ENCODE results near the gene OR2T3.
"Not testable (repeated sequence)": the region's sequence is repeated elsewhere in the genome, so short reads cannot be mapped to it uniquely, and the experiment has no call there.

DNA sequence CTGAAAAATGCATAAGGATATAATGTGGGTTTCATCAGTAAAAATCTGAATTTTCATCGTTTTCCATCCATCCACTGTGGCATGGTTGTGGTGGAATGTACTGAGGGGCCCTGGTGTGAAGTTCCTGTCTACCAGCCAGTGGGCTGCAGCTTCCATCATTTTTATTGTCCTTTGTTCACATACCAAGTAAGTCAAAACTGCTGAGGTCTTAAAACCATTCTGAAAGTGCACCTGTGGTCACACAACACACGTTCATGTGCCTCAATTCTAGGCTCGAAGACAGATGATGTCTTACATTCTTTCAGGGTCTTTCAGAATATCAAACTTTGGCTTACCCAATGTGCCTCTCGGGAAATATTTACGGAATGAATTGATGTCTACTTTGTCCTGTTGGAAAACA is 33.9 kb upstream of the OR2T3 start:
- TF ChIP-seq, protein P1, sequence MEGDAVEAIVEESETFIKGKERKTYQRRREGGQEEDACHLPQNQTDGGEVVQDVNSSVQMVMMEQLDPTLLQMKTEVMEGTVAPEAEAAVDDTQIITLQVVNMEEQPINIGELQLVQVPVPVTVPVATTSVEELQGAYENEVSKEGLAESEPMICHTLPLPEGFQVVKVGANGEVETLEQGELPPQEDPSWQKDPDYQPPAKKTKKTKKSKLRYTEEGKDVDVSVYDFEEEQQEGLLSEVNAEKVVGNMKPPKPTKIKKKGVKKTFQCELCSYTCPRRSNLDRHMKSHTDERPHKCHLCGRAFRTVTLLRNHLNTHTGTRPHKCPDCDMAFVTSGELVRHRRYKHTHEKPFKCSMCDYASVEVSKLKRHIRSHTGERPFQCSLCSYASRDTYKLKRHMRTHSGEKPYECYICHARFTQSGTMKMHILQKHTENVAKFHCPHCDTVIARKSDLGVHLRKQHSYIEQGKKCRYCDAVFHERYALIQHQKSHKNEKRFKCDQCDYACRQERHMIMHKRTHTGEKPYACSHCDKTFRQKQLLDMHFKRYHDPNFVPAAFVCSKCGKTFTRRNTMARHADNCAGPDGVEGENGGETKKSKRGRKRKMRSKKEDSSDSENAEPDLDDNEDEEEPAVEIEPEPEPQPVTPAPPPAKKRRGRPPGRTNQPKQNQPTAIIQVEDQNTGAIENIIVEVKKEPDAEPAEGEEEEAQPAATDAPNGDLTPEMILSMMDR (IDR thresholded peaks at IDR 0.05) = not testable (repeated sequence)
- TF ChIP-seq, protein P2, sequence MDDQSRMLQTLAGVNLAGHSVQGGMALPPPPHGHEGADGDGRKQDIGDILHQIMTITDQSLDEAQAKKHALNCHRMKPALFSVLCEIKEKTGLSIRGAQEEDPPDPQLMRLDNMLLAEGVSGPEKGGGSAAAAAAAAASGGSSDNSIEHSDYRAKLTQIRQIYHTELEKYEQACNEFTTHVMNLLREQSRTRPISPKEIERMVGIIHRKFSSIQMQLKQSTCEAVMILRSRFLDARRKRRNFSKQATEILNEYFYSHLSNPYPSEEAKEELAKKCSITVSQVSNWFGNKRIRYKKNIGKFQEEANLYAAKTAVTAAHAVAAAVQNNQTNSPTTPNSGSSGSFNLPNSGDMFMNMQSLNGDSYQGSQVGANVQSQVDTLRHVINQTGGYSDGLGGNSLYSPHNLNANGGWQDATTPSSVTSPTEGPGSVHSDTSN (IDR thresholded peaks at IDR 0.05) = not testable (repeated sequence)
- TF ChIP-seq, protein P3, sequence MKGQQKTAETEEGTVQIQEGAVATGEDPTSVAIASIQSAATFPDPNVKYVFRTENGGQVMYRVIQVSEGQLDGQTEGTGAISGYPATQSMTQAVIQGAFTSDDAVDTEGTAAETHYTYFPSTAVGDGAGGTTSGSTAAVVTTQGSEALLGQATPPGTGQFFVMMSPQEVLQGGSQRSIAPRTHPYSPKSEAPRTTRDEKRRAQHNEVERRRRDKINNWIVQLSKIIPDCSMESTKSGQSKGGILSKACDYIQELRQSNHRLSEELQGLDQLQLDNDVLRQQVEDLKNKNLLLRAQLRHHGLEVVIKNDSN (IDR thresholded peaks at IDR 0.05; ENCODE audit: borderline replicate concordance, low read depth) = not testable (repeated sequence)
- TF ChIP-seq SIN3A (IDR thresholded peaks at IDR 0.05; ENCODE audit: borderline replicate concordance, low read depth, low read length); POLR2AphosphoS5 (IDR thresholded peaks at IDR 0.05; ENCODE audit: low read depth, low read length); ELF1 (IDR thresholded peaks at IDR 0.05); RAD21 (IDR thresholded peaks at IDR 0.05; ENCODE audit: low read length); RCOR1 (IDR thresholded peaks at IDR 0.05; ENCODE audit: low read length); RFX5 (IDR thresholded peaks at IDR 0.05; ENCODE audit: low read length); NRF1 (IDR thresholded peaks at IDR 0.05; ENCODE audit: low read depth, low read length): not testable (repeated sequence)
- TF ChIP-seq, protein P4, sequence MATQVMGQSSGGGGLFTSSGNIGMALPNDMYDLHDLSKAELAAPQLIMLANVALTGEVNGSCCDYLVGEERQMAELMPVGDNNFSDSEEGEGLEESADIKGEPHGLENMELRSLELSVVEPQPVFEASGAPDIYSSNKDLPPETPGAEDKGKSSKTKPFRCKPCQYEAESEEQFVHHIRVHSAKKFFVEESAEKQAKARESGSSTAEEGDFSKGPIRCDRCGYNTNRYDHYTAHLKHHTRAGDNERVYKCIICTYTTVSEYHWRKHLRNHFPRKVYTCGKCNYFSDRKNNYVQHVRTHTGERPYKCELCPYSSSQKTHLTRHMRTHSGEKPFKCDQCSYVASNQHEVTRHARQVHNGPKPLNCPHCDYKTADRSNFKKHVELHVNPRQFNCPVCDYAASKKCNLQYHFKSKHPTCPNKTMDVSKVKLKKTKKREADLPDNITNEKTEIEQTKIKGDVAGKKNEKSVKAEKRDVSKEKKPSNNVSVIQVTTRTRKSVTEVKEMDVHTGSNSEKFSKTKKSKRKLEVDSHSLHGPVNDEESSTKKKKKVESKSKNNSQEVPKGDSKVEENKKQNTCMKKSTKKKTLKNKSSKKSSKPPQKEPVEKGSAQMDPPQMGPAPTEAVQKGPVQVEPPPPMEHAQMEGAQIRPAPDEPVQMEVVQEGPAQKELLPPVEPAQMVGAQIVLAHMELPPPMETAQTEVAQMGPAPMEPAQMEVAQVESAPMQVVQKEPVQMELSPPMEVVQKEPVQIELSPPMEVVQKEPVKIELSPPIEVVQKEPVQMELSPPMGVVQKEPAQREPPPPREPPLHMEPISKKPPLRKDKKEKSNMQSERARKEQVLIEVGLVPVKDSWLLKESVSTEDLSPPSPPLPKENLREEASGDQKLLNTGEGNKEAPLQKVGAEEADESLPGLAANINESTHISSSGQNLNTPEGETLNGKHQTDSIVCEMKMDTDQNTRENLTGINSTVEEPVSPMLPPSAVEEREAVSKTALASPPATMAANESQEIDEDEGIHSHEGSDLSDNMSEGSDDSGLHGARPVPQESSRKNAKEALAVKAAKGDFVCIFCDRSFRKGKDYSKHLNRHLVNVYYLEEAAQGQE (IDR thresholded peaks at IDR 0.05; ENCODE audit: low read depth, low read length) = not testable (repeated sequence)
